ENCODE results near the gene DDX24. TPM values are rescaled to one million over a fixed set of nuclear protein-coding genes. Genes with fewer than 3 reads are reported as not detected.
A peak's percentile ranks its signal among the peaks of the same experiment; 100 is the strongest.

The DDX24 gene
- total RNA-seq, 4 donors from 2014 or later: 182 to 252 (median 201) TPM

DNA sequence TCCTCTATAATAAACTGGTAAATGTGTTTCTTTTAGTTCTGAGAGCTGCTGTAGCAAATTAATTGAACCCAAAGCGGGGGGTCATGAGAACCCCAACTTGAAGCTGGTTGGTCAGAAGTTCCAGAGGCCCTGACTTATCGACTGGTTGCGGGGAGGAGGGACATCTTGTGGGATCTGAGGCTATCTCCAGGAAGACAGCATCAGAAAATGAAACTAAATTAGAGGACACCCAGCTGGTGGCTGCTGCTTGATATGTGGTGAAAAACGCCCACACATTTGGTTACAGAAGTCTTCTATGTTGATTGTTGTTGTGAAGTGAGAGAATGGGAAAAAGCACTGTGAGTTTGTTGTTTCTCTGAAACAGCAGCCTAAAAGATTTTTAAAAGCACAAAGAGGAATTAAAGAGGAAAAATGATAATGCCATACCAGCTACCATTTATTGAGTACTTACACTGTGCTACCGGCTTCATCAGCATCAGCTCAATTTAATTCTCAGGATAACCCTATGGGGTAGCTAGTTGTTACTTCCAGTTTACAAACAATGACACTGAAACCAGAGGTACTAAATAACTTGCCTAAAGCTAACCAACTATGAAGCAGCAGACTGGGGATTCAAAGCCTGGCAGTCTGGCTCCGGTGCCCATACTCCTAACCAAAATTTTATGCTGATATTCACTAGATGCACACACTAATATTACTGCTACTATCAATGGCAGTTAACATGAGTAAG, 24.3 kb downstream of the DDX24 start:
- H3K27ac ChIP-seq: no peak overlapping the region
- peaks cover 15 to 100% of the 10 kb centered on the region in 2 donors for H3K36me3 ChIP-seq
- ATAC-seq: no peak
- peaks cover 0 to 49% (median 1%) of the 10 kb centered on the region in 3 donors for H3K4me1 ChIP-seq
- no peak overlapping the region for H3K4me3 ChIP-seq
- WGBS, 2 donors (ENCODE audit: low coverage in 1 of 2): 61 to 88% methylated on average over 2 to 6 of the region's 6 CpGs
- TF ChIP-seq POLR2A (IDR thresholded peaks at IDR 0.05) (no peak), EP300 (IDR thresholded peaks at IDR 0.05) (no peak), POLR2AphosphoS5 (IDR thresholded peaks at IDR 0.05) (no peak)
- TF ChIP-seq, protein P1, sequence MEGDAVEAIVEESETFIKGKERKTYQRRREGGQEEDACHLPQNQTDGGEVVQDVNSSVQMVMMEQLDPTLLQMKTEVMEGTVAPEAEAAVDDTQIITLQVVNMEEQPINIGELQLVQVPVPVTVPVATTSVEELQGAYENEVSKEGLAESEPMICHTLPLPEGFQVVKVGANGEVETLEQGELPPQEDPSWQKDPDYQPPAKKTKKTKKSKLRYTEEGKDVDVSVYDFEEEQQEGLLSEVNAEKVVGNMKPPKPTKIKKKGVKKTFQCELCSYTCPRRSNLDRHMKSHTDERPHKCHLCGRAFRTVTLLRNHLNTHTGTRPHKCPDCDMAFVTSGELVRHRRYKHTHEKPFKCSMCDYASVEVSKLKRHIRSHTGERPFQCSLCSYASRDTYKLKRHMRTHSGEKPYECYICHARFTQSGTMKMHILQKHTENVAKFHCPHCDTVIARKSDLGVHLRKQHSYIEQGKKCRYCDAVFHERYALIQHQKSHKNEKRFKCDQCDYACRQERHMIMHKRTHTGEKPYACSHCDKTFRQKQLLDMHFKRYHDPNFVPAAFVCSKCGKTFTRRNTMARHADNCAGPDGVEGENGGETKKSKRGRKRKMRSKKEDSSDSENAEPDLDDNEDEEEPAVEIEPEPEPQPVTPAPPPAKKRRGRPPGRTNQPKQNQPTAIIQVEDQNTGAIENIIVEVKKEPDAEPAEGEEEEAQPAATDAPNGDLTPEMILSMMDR (IDR thresholded peaks at IDR 0.05): no peak
- no peaks in the 10 kb centered on the region for H3K27me3 ChIP-seq
- H3K9me3 ChIP-seq: no peaks in the 10 kb centered on the region

DNA sequence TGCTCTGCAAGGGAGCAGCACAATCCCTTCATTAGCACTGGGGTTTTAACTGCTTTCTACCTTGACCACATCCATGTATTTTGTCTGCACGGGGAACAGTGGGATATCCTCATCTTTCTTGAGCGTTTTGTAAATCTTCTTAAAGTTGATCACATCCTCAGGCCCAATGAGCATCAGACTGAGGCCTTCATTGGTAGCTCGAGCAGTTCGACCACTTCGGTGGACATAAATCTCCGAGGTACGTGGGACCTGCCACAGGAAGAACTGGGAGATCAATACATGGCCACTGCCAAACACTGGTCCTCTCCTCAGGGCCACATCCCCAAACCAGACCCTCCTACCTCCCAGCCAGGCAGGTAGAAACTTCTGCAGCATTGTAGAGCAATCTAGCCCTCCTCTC, 26.1 kb downstream of the DDX24 start:
- no peaks in the 10 kb centered on the region for H3K27me3 ChIP-seq
- peaks cover 0 to 47% (median 6%) of the 10 kb centered on the region in 3 donors for H3K4me1 ChIP-seq
- peaks cover 11 to 100% of the 10 kb centered on the region in 2 donors for H3K36me3 ChIP-seq
- no peak overlapping the region for H3K27ac ChIP-seq
- H3K4me3 ChIP-seq: no peak overlapping the region
- ATAC-seq: no peak
- WGBS, 2 donors (ENCODE audit: low coverage in 1 of 2): 92 to 95% methylated on average over 2 to 6 of the region's 7 CpGs
- H3K9me3 ChIP-seq: no peaks in the 10 kb centered on the region
- TF ChIP-seq POLR2AphosphoS5 (IDR thresholded peaks at IDR 0.05) (no peak), POLR2A (IDR thresholded peaks at IDR 0.05) (no peak), EP300 (IDR thresholded peaks at IDR 0.05) (no peak)
- TF ChIP-seq, protein P1 (IDR thresholded peaks at IDR 0.05): no peak

DNA sequence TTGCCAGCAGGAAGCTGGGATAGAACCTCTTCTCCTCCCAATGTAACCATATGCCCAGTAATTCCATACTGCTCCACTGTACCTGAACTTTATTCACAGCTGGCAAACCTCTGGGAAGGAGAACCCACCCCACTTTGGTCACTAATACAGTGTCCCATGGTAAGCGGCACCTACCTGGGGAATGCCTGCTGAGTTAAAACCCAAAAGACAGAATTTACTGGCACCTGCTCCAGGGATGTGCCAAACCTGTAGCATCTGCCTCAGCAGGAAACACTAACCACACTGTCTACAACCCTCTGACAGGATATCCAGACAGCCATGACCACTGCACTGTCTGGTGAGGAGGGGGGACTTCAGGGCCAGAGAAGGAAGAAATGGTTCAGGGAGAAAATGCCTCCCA, 26.6 kb downstream of the DDX24 start:
- no peak overlapping the region for H3K27ac ChIP-seq
- H3K4me1 ChIP-seq: peaks cover 0 to 45% (median 6%) of the 10 kb centered on the region in 3 donors
- H3K9me3 ChIP-seq: no peaks in the 10 kb centered on the region
- ATAC-seq: no peak
- H3K4me3 ChIP-seq: no peak overlapping the region
- H3K27me3 ChIP-seq: no peaks in the 10 kb centered on the region
- H3K36me3 ChIP-seq: peaks cover 8 to 100% of the 10 kb centered on the region in 2 donors
- TF ChIP-seq POLR2A (IDR thresholded peaks at IDR 0.05) (no peak), EP300 (IDR thresholded peaks at IDR 0.05) (no peak), POLR2AphosphoS5 (IDR thresholded peaks at IDR 0.05) (no peak)
- TF ChIP-seq, protein P1 (IDR thresholded peaks at IDR 0.05): no peak
- 100% methylated on average over 1 of the region's 1 CpG; no CpG with 5 or more reads in 1 of the 2 donors for WGBS, 2 donors (ENCODE audit: low coverage in 1 of 2)

DNA sequence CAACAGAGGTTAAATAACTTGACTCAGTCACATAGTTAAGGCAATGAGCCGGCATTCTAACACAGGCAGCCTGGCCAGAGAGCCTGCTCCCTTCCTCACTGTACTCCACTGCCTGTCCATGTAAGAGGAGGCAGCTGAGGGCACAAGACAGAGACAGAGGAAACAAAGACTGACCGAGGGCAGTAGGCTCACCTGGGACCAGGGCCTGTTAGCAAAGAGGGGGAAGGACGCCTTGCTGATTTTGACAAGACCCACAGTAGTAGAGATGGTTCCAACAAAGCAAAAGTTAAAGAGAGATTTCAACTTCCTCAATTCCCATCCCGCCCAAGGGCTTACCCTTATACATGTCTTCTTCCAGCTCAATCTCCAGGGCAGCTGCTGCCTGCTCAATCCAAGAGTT, 28.3 kb downstream of the DDX24 start:
- Histone ChIP-seq H3K9me3 (no peaks in the 10 kb centered on the region), H3K4me1 (peaks cover 0 to 43% (median 6%) of the 10 kb centered on the region in 3 donors), H3K27ac (no peak overlapping the region), H3K36me3 (peaks cover 8 to 100% of the 10 kb centered on the region in 2 donors), H3K4me3 (no peak overlapping the region), H3K27me3 (no peaks in the 10 kb centered on the region)
- 94 to 98% methylated on average over 3 to 4 of the region's 4 CpGs for WGBS, 2 donors (ENCODE audit: low coverage in 1 of 2)
- no peak for TF ChIP-seq EP300 (IDR thresholded peaks at IDR 0.05)
- no peak for TF ChIP-seq POLR2AphosphoS5 (IDR thresholded peaks at IDR 0.05)
- TF ChIP-seq, protein P1 (IDR thresholded peaks at IDR 0.05): no peak
- TF ChIP-seq POLR2A (IDR thresholded peaks at IDR 0.05): no peak
- no peak for ATAC-seq

DNA sequence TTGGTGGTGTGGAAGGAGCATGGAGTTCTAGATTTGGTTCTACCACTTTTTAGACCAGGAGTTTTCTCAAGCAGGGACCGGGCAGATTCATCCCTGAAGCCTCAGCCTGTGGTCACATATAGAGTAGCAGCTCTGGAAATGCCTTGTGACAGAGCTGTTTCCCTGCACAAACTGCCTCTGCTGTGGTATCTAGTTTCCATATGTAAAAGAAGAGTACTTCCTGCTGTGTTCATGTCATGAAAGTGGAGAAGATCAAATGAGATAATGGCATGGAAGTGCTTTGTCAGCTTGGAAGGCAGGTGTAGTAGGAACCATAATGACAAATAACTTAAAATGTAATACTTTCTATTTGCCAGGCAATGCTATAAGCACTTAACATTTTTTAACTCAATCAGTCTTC, 28.8 kb downstream of the DDX24 start:
- Histone ChIP-seq H3K4me3 (no peak overlapping the region), H3K27ac (peak overlapping the region in 1 of 4 donors; percentile 41), H3K4me1 (peaks cover 0 to 38% (median 6%) of the 10 kb centered on the region in 3 donors), H3K9me3 (no peaks in the 10 kb centered on the region), H3K36me3 (peaks cover 8 to 100% of the 10 kb centered on the region in 2 donors), H3K27me3 (no peaks in the 10 kb centered on the region)
- no peak for TF ChIP-seq EP300 (IDR thresholded peaks at IDR 0.05)
- TF ChIP-seq POLR2A (IDR thresholded peaks at IDR 0.05): no peak
- TF ChIP-seq, protein P1 (IDR thresholded peaks at IDR 0.05): no peak
- TF ChIP-seq POLR2AphosphoS5 (IDR thresholded peaks at IDR 0.05): no peak
- ATAC-seq: no peak
- 100% methylated on average over 1 of the region's 1 CpG; no CpG with 5 or more reads in 1 of the 2 donors for WGBS, 2 donors (ENCODE audit: low coverage in 1 of 2)

All from gastroesophageal sphincter (tissue), 4 donors.